GM23338 (cell line): ENCODE measurements around the gene HLCS.

Source experiments
- CREB1 ChIP-seq: fragments of 250-450 bp; sonication (Bioruptor Pico); IDR thresholded peaks from 2 replicates; pipeline ENCODE4 v1.5.0; 2020; ENCODE audit warnings: low read depth, mild to moderate bottlenecking, moderate library complexity
- CTCF ChIP-seq, 2 experiments: fragments of 200-600 bp in 1 of 2; sonication (generic) in 1 of 2; conservative IDR thresholded peaks; 2 replicates each; pipeline versions ENCODE4 v1.5.1 to v1.6.1; 2016 to 2017; ENCODE audit warnings: antibody characterized with exemption in 2 of 2, low read depth in 2 of 2, mild to moderate bottlenecking in 2 of 2, moderate library complexity in 1 of 2
- ETS1 ChIP-seq: IDR thresholded peaks from 2 replicates; pipeline ENCODE4 v1.6.1; 2016; ENCODE audit warnings: antibody characterized with exemption
- EZH2 ChIP-seq: fragments of 200-600 bp; sonication (generic); IDR thresholded peaks from one replicate; pipeline ENCODE4 v1.8.0; 2017; ENCODE audit warnings: antibody characterized with exemption, mild to moderate bottlenecking, low read depth; ENCODE audit not compliant: unreplicated experiment
- EZH2phosphoT487 ChIP-seq: fragments of 200-600 bp; sonication (generic); IDR thresholded peaks from one replicate; pipeline ENCODE4 v1.8.1; 2018; ENCODE audit warnings: antibody characterized with exemption; ENCODE audit not compliant: unreplicated experiment
- JUNB ChIP-seq: IDR thresholded peaks from one replicate; pipeline ENCODE4 v1.6.1; 2016; ENCODE audit warnings: antibody characterized with exemption; ENCODE audit not compliant: unreplicated experiment
- NANOG ChIP-seq: IDR thresholded peaks from 2 replicates; pipeline ENCODE4 v1.6.1; 2016; ENCODE audit warnings: antibody characterized with exemption, borderline replicate concordance
- POLR2AphosphoS5 ChIP-seq: IDR thresholded peaks from 2 replicates; pipeline ENCODE4 v1.6.1; 2016; ENCODE audit warnings: antibody characterized with exemption, low read depth
- REST ChIP-seq: IDR thresholded peaks from one replicate; pipeline ENCODE4 v1.6.1; 2018; ENCODE audit warnings: antibody characterized with exemption; ENCODE audit not compliant: unreplicated experiment
- STAT1 ChIP-seq: IDR thresholded peaks from one replicate; pipeline ENCODE4 v1.6.1; 2016; ENCODE audit warnings: antibody characterized with exemption; ENCODE audit not compliant: unreplicated experiment
- ZNF331 ChIP-seq: fragments of 250-450 bp; sonication (Bioruptor Pico); IDR thresholded peaks from 2 replicates; pipeline ENCODE4 v1.5.0; 2020; ENCODE audit warnings: low read depth, mild to moderate bottlenecking, moderate library complexity

DNA sequence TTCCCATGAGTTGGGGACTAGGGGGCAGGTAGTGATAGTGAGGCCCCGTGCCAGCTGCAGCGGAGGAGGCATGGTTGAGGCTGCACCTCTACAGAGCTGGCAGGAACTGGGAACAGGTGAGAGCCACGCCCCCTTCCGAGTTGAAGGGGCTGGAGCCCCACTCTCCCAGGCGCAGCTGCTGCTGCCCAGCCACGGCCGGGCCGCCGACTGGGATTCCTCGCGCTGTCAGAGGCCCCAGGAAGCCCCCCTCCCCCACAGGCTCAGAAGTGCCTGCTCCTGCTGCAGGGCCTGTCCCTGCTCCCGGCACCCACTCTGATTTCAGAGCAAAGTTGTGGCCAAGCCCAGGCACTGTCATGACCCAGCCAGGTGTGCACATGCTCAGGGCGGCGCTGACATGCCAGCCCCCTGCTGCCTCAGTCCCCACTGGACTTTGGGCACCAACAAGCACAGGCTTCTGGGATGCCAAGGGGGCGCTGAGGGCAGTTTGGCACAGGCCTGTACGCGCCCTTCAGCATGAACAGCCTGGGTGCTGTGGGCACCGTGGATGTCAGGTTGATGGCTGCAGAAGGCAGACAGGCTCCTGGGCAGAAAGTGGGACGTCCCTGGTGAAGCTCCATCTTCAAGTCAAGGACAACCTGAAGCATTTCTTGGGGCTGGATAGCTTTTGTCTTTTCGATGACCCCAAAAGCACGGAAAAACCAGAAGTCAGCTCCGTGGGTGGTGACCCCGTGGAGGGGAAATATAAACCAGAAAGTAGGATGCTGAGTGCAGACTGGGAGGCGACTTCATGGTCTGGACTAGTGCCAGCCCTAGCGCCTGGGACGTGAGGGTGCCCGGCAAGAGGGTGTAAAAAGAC, 146.1 kb downstream of the HLCS start:
- no peak for TF ChIP-seq CTCF (conservative IDR thresholded peaks at IDR 0.05; ENCODE audit: low read depth in 2 of 2)
- no peak for TF ChIP-seq POLR2AphosphoS5
- no peak for TF ChIP-seq EZH2phosphoT487
- TF ChIP-seq ZNF331 (CRISPR knock-in tag), result no peak
- peak; percentile 26; the same call in 1 of the 2 replicates for TF ChIP-seq CREB1 (CRISPR knock-in tag)
- TF ChIP-seq EZH2, result no peak
- TF ChIP-seq REST, result no peak
- no peak for TF ChIP-seq ETS1
- TF ChIP-seq JUNB, result no peak
- no peak for TF ChIP-seq STAT1
- no peak for TF ChIP-seq NANOG
